B cell (primary cell): Measurements from ENCODE around the gene MTMR8. TPM values are rescaled to one million over a fixed set of nuclear protein-coding genes. Genes with fewer than 3 reads are reported as not detected.

Experiments
- ATAC-seq: fragments of 200-7000 bp; cut with Tn5 transposase; one replicate; pipeline ENCODE4 v1.10.0; 2021; ENCODE audit warnings: low read depth, mild to moderate bottlenecking, moderate number of reproducible peaks, moderate library complexity
- CTCF ChIA-PET: fragments of 350-600 bp; sonication (Branson Sonifier 250); formaldehyde crosslinking; loops from one replicate; lab custom pipeline; 2021; ENCODE audit warnings: antibody characterized with exemption, inconsistent platforms; lab: Charles Lee
- POLR2A ChIA-PET: fragments of 350-600 bp; sonication (Branson Sonifier 250); formaldehyde crosslinking; loops from one replicate; lab custom pipeline; 2021; ENCODE audit warnings: antibody characterized with exemption; lab: Charles Lee
- DNase-seq: peaks from one replicate; pipeline ENCODE4 v3.0.0; 2013
- H2AFZ ChIP-seq: 2 replicates; pipeline ENCODE4 v1.6.1; 2012; ENCODE audit warnings: mild to moderate bottlenecking, low read depth, low read length; ENCODE audit not compliant: insufficient read depth, poor library complexity, severe bottlenecking
- H3K27ac ChIP-seq, 2 donors: 1 replicate in 1 of 2; 2 replicates in 1 of 2; pipeline ENCODE4 v1.5.1; 2012 to 2013; ENCODE audit warnings: low read length in 2 of 2, mild to moderate bottlenecking in 2 of 2, moderate library complexity in 1 of 2
- H3K27me3 ChIP-seq, 4 experiments: fragments of 200-600 bp in 1 of 4; sonication (generic) in 1 of 4; replicated peaks in 1 of 4; 1 replicate in 2 of 4; 2 replicates in 2 of 4; pipeline versions ENCODE4 v1.6.1 to v1.7.0; 2013 to 2016; ENCODE audit warnings: low read length in 3 of 4, mild to moderate bottlenecking in 2 of 4, mixed read lengths in 1 of 4, moderate library complexity in 1 of 4; ENCODE audit not compliant: insufficient read depth in 4 of 4, control insufficient read depth in 3 of 4; ENCODE audit errors: control extremely low read depth in 1 of 4
- H3K36me3 ChIP-seq, 2 experiments: replicated peaks in 1 of 2; 1 replicate in 1 of 2; 2 replicates in 1 of 2; pipeline versions ENCODE4 v1.6.1 to v1.7.1; 2013; ENCODE audit warnings: low read length in 1 of 2; ENCODE audit not compliant: insufficient read depth in 2 of 2, control insufficient read depth in 1 of 2; ENCODE audit errors: control extremely low read depth in 1 of 2, extremely low read depth in 1 of 2
- H3K4me1 ChIP-seq, 2 donors: fragments of 200-600 bp in 1 of 2; sonication (generic) in 1 of 2; 1 replicate in 1 of 2; 2 replicates in 1 of 2; pipeline versions ENCODE4 v1.5.1 to v1.6.1; 2013 to 2017; ENCODE audit warnings: low read length in 2 of 2; ENCODE audit not compliant: control insufficient read depth in 2 of 2, insufficient read depth in 2 of 2
- H3K4me2 ChIP-seq: replicated peaks from 2 replicates; pipeline ENCODE3; 2012; ENCODE audit warnings: mild to moderate bottlenecking, low read depth, low read length; ENCODE audit not compliant: poor library complexity, severe bottlenecking
- H3K4me3 ChIP-seq, 5 experiments: fragments of 200-600 bp in 1 of 5; sonication (generic) in 1 of 5; 1 replicate in 3 of 5; 2 replicates in 2 of 5; pipeline versions ENCODE4 v1.5.1 to v1.7.0; 2011 to 2016; ENCODE audit warnings: low read length in 4 of 5, mild to moderate bottlenecking in 4 of 5, low read depth in 2 of 5, control low read depth in 1 of 5, moderate library complexity in 1 of 5; ENCODE audit not compliant: insufficient read depth in 1 of 5; ENCODE audit errors: control extremely low read depth in 1 of 5, extremely low read depth in 1 of 5
- H3K79me2 ChIP-seq: fragments of 200-600 bp; sonication (generic); one replicate; pipeline ENCODE4 v1.6.0; 2016; ENCODE audit warnings: low read length; ENCODE audit not compliant: control insufficient read depth, insufficient read depth
- H3K9ac ChIP-seq: fragments of 200-600 bp; sonication (generic); 2 replicates; pipeline ENCODE4 v1.6.1; 2017; ENCODE audit warnings: mild to moderate bottlenecking, low read length, moderate library complexity
- H3K9me3 ChIP-seq, 3 donors: one replicate each; pipeline versions ENCODE4 v1.6.1 to v1.7.1; 2013; ENCODE audit warnings: low read length in 2 of 3; ENCODE audit not compliant: control insufficient read depth in 2 of 3, insufficient read depth in 1 of 3; ENCODE audit errors: control extremely low read depth in 1 of 3
- H4K20me1 ChIP-seq: 2 replicates; pipeline ENCODE4 v1.6.0; 2012; ENCODE audit warnings: mild to moderate bottlenecking, low read length; ENCODE audit not compliant: insufficient read depth, control insufficient read depth, poor library complexity, severe bottlenecking
- H3K27ac Mint-ChIP-seq: one replicate; pipeline ENCODE4 v1.8.0; 2021; ENCODE audit warnings: mixed read lengths
- H3K27me3 Mint-ChIP-seq: one replicate; pipeline ENCODE4 v1.8.0; 2021; ENCODE audit warnings: mixed read lengths
- H3K4me1 Mint-ChIP-seq: one replicate; pipeline ENCODE4 v1.8.0; 2021; ENCODE audit warnings: mixed read lengths
- H3K4me3 Mint-ChIP-seq: one replicate; pipeline ENCODE4 v1.8.0; 2021; ENCODE audit warnings: mixed read lengths
- H3K9me3 Mint-ChIP-seq: one replicate; pipeline ENCODE4 v1.8.0; 2022; ENCODE audit warnings: mixed read lengths; ENCODE audit not compliant: insufficient read depth
- CTCF ChIP-seq: fragments of 200-600 bp; IDR thresholded peaks from one replicate; pipeline ENCODE4 v1.8.0; 2022; ENCODE audit warnings: antibody characterized with exemption, mild to moderate bottlenecking
- EZH2 ChIP-seq: IDR thresholded peaks from 2 replicates; pipeline ENCODE4 v1.6.1; 2012; ENCODE audit warnings: borderline replicate concordance, low read depth, mild to moderate bottlenecking, moderate library complexity, low read length; ENCODE audit not compliant: insufficient read depth, poor library complexity, severe bottlenecking
- WGBS: methylation state at CpG from one replicate; pipeline ENCODE4 v1.1.5; 2013; ENCODE audit warnings: missing lambda C conversion rate; ENCODE audit not compliant: insufficient coverage; 5-methylcytosine and 5-hydroxymethylcytosine counted together
- intact Hi-C: fragments of 100-400 bp; cut with micrococcal nuclease; formaldehyde crosslinking; loops from one replicate; pipeline ENCODE4 v1.10.0; 2022
- polyA plus RNA-seq: library from polyadenylated mRNA; depleted of rRNA; stranded (reverse); fragments of >200 nt; gene quantifications from 2 replicates; pipeline ENCODE4 v1.2.3, GENCODE V29; 2012
- total RNA-seq, 2 donors: library from RNA; stranded (reverse); fragments of 120-200 nt in 1 of 2; gene quantifications; 1 replicate in 1 of 2; 2 replicates in 1 of 2; pipeline versions ENCODE4 v1.2.3 to v1.2.4, GENCODE V29; 2013 to 2022

The MTMR8 gene
- total and polyA plus RNA-seq, 2 donors (not counting 1 experiment from before 2014, with no cell fraction given): 1.8 to 11.8 TPM

DNA sequence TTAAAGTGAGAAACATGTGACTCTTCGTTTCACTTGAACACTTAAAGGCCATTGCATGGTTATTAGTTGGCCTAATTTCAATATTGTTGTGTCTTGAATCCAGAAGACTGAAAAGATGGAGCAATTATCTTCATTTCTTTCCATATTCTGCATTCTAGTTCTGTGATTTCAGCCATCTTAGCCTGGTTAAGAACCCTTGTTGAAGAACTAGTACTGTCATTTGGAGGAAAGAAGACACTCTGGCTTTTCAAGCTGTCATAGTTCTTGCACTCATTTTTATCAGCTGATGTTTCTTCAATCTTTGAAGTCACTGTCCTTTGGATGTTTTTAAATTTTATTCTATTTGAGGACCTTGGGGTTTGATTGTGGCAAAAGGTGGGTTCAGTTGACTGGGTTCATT lies 81.6 kb downstream of the MTMR8 start:
- H3K27ac ChIP-seq: no peak overlapping the region

GRCh38 chrX:64306712-64307111 lies 88.5 kb downstream of the MTMR8 start:
- H3K27ac ChIP-seq: no peak overlapping the region
- TF ChIP-seq EZH2 (no peak), CTCF (no peak)
- WGBS: 82% methylated on average over 3 of the region's 7 CpGs
- no peak overlapping the region for H3K9ac ChIP-seq
- no peaks in the 10 kb centered on the region for H3K4me1 ChIP-seq
- Mint-ChIP-seq H3K4me3 (no peak overlapping the region), H3K27ac (no peak overlapping the region), H3K4me1 (no peaks in the 10 kb centered on the region), H3K27me3 (no peaks in the 10 kb centered on the region), H3K9me3 (peaks cover 9% of the 10 kb centered on the region)
- no peak overlapping the region for H3K4me2 ChIP-seq
- no peaks in the 10 kb centered on the region for H4K20me1 ChIP-seq
- H3K9me3 ChIP-seq: peaks cover 0 to 7% (median 0%) of the 10 kb centered on the region in 3 donors
- no peaks in the 10 kb centered on the region for H3K79me2 ChIP-seq
- H3K36me3 ChIP-seq: no peaks in the 10 kb centered on the region
- H3K27me3 ChIP-seq: no peaks in the 10 kb centered on the region
- H3K4me3 ChIP-seq: no peak overlapping the region
- POLR2A ChIA-PET: no interaction called here
- intact Hi-C loops: no loop called here
- no peak overlapping the region for H2AFZ ChIP-seq
- ATAC-seq (no peak), DNase-seq (no peak)
- CTCF ChIA-PET: no interaction called here

More for the DNA sequence above, 81.6 kb downstream of the MTMR8 start:
- Mint-ChIP-seq H3K4me3 (no peak overlapping the region), H3K4me1 (no peaks in the 10 kb centered on the region), H3K27ac (no peak overlapping the region), H3K9me3 (peaks cover 3% of the 10 kb centered on the region), H3K27me3 (no peaks in the 10 kb centered on the region)
- Histone ChIP-seq H3K4me2 (no peak overlapping the region), H3K9ac (no peak overlapping the region), H3K36me3 (no peaks in the 10 kb centered on the region), H3K27me3 (no peaks in the 10 kb centered on the region), H2AFZ (no peak overlapping the region), H3K79me2 (no peaks in the 10 kb centered on the region), H3K4me1 (no peaks in the 10 kb centered on the region), H4K20me1 (no peaks in the 10 kb centered on the region), H3K4me3 (no peak overlapping the region), H3K9me3 (peaks cover 0 to 9% (median 0%) of the 10 kb centered on the region in 3 donors)
- TF ChIP-seq CTCF: no peak
- TF ChIP-seq EZH2: no peak
- CTCF ChIA-PET: no interaction called here
- no peak for ATAC-seq
- intact Hi-C loops: no loop called here
- WGBS: no CpG with 5 or more reads among the region's 1 CpG
- no peak for DNase-seq
- POLR2A ChIA-PET: no interaction called here
